Ishikawa (cell line): ENCODE results near the gene CD274.
A peak's percentile ranks its signal among the peaks of the same experiment; 100 is the strongest.

Experiments
- CEBPB ChIP-seq: IDR thresholded peaks from 2 replicates; pipeline ENCODE4 v1.6.1; 2012
- CREB1 ChIP-seq: IDR thresholded peaks from 2 replicates; pipeline ENCODE4 v1.6.1; 2012; ENCODE audit warnings: low read depth
- EGR1 ChIP-seq: IDR thresholded peaks from 2 replicates; pipeline ENCODE4 v1.6.1; 2012
- EP300 ChIP-seq: IDR thresholded peaks from 2 replicates; pipeline ENCODE4 v1.6.1; 2012; ENCODE audit warnings: borderline replicate concordance
- FOXM1 ChIP-seq: IDR thresholded peaks from 2 replicates; pipeline ENCODE4 v1.6.1; 2012; ENCODE audit warnings: low read depth, borderline replicate concordance
- MAX ChIP-seq: IDR thresholded peaks from 2 replicates; pipeline ENCODE4 v1.6.1; 2012
- NFIC ChIP-seq: IDR thresholded peaks from 2 replicates; pipeline ENCODE4 v1.6.1; 2012
- RAD21 ChIP-seq: IDR thresholded peaks from 2 replicates; pipeline ENCODE4 v1.6.1; 2012; ENCODE audit warnings: low read depth
- TAF1 ChIP-seq: IDR thresholded peaks from 2 replicates; pipeline ENCODE4 v1.6.1; 2012; ENCODE audit warnings: low read depth, mild to moderate bottlenecking
- TCF12 ChIP-seq: IDR thresholded peaks from 2 replicates; pipeline ENCODE4 v1.6.1; 2012; ENCODE audit warnings: low read depth
- YY1 ChIP-seq: IDR thresholded peaks from 2 replicates; pipeline ENCODE4 v1.6.1; 2012; ENCODE audit warnings: low read depth
- ZBTB7A ChIP-seq: IDR thresholded peaks from 2 replicates; pipeline ENCODE4 v1.6.1; 2012; ENCODE audit warnings: low read depth
- TF ChIP-seq, protein P1 (sequence below): IDR thresholded peaks from 2 replicates; pipeline ENCODE4 v1.6.1; 2012
- TF ChIP-seq, protein P2 (sequence below): IDR thresholded peaks from 2 replicates; pipeline ENCODE4 v1.6.1; 2012; ENCODE audit warnings: low read depth, mild to moderate bottlenecking

- TF ChIP-seq EGR1 (no peak), EP300 (no peak), TAF1 (no peak), CEBPB (no peak), MAX (0 out of 2 replicates have a peak, but pooled peaks have one; percentile 18), ZBTB7A (no peak), NFIC (no peak), RAD21 (no peak), FOXM1 (no peak), CREB1 (no peak), YY1 (no peak), TCF12 (no peak)
- TF ChIP-seq, protein P1, sequence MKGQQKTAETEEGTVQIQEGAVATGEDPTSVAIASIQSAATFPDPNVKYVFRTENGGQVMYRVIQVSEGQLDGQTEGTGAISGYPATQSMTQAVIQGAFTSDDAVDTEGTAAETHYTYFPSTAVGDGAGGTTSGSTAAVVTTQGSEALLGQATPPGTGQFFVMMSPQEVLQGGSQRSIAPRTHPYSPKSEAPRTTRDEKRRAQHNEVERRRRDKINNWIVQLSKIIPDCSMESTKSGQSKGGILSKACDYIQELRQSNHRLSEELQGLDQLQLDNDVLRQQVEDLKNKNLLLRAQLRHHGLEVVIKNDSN, result no peak
- TF ChIP-seq, protein P2, sequence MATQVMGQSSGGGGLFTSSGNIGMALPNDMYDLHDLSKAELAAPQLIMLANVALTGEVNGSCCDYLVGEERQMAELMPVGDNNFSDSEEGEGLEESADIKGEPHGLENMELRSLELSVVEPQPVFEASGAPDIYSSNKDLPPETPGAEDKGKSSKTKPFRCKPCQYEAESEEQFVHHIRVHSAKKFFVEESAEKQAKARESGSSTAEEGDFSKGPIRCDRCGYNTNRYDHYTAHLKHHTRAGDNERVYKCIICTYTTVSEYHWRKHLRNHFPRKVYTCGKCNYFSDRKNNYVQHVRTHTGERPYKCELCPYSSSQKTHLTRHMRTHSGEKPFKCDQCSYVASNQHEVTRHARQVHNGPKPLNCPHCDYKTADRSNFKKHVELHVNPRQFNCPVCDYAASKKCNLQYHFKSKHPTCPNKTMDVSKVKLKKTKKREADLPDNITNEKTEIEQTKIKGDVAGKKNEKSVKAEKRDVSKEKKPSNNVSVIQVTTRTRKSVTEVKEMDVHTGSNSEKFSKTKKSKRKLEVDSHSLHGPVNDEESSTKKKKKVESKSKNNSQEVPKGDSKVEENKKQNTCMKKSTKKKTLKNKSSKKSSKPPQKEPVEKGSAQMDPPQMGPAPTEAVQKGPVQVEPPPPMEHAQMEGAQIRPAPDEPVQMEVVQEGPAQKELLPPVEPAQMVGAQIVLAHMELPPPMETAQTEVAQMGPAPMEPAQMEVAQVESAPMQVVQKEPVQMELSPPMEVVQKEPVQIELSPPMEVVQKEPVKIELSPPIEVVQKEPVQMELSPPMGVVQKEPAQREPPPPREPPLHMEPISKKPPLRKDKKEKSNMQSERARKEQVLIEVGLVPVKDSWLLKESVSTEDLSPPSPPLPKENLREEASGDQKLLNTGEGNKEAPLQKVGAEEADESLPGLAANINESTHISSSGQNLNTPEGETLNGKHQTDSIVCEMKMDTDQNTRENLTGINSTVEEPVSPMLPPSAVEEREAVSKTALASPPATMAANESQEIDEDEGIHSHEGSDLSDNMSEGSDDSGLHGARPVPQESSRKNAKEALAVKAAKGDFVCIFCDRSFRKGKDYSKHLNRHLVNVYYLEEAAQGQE, result no peak
Observed at GRCh38 chr9:5438301-5439162, 11.8 kb upstream of the CD274 start.
